HepG2 (cell line): ENCODE data around the gene TMEM183A. TPM values are rescaled to one million over a fixed set of nuclear protein-coding genes. Genes with fewer than 3 reads are reported as not detected.

Source experiments
- ATAC-seq: fragments of 200-7000 bp; cut with Tn5 transposase; 3 replicates; pipeline ENCODE4 v1.9.1; 2020; ENCODE audit warnings: mild to moderate bottlenecking, moderate library complexity
- BruUV-seq: library from RNA; stranded (reverse); fragments of 400-500 nt; replicated peaks from 2 replicates; lab custom pipeline; 2021; lab: Mats Ljungman, UMichigan
- CTCF ChIA-PET: fragments of 300-600 bp; formaldehyde crosslinking; extraction: SDS; loops from one replicate; lab custom pipeline; 2021; ENCODE audit warnings: low total read pairs, inconsistent platforms, low intra/inter-chr PET ratio; lab: Yijun Ruan, JAX
- POLR2A ChIA-PET: fragments of 350-600 bp; sonication (Branson Sonifier 250); formaldehyde crosslinking; loops from one replicate; lab custom pipeline; 2020; ENCODE audit warnings: antibody characterized with exemption, inconsistent platforms; lab: Yijun Ruan, JAX
- DNase-seq: peaks from one replicate; pipeline ENCODE4 v3.0.0-alpha.2; 2015; ENCODE audit warnings: low spot score
- FAIRE-seq: peaks from 3 replicates; lab custom pipeline; 2011; peaks lifted over from hg19 to GRCh38; lab: Jason Lieb, UNC
- H2AFZ ChIP-seq: one replicate; pipeline ENCODE4 v1.6.1; 2011; ENCODE audit warnings: low read length, inconsistent platforms
- H3K27ac ChIP-seq: fragments of 300-600 bp; 3 replicates; pipeline ENCODE4 v1.8.0; 2011; ENCODE audit warnings: mixed run types, mild to moderate bottlenecking, mixed read lengths, low read length, inconsistent platforms; ENCODE audit not compliant: insufficient read depth; ENCODE audit errors: extremely low read length
- H3K27me3 ChIP-seq, 2 experiments: fragments of 200-600 bp in 1 of 2; 2 replicates in 1 of 2; 3 replicates in 1 of 2; pipeline versions ENCODE4 v1.6.0 to v1.8.0; 2011; ENCODE audit warnings: low read length in 2 of 2, mild to moderate bottlenecking in 2 of 2, moderate library complexity in 2 of 2, inconsistent platforms in 1 of 2; ENCODE audit not compliant: insufficient read depth in 2 of 2, control insufficient read depth in 1 of 2
- H3K36me3 ChIP-seq, 2 experiments: fragments of 200-600 bp in 1 of 2; replicated peaks in 1 of 2; 2 replicates in 1 of 2; 3 replicates in 1 of 2; pipeline versions ENCODE4 v1.5.1 to v1.8.0; 2011; ENCODE audit warnings: low read length in 2 of 2, inconsistent platforms in 1 of 2; ENCODE audit not compliant: insufficient read depth in 2 of 2, control insufficient read depth in 1 of 2
- H3K4me1 ChIP-seq: 2 replicates; pipeline ENCODE4 v1.5.1; 2012; ENCODE audit warnings: low read length, inconsistent platforms; ENCODE audit not compliant: insufficient read depth
- H3K4me2 ChIP-seq: 2 replicates; pipeline ENCODE4 v1.6.0; 2011; ENCODE audit warnings: low read depth, low read length, inconsistent platforms
- H3K4me3 ChIP-seq, 3 experiments: fragments of 200-600 bp in 1 of 3; sonication (generic), shearing (Covaris generic) in 1 of 3; replicated peaks in 1 of 3; 2 replicates each; pipeline ENCODE4 v1.5.1; 2011 to 2016; ENCODE audit warnings: low read length in 3 of 3, inconsistent platforms in 2 of 3, low read depth in 2 of 3, mild to moderate bottlenecking in 2 of 3, control low read depth in 1 of 3, mixed read lengths in 1 of 3; ENCODE audit not compliant: insufficient read depth in 1 of 3
- H3K79me2 ChIP-seq: one replicate; pipeline ENCODE4 v1.6.1; 2011; ENCODE audit warnings: low read length, inconsistent platforms; ENCODE audit not compliant: insufficient read depth
- H3K9ac ChIP-seq: 2 replicates; pipeline ENCODE4 v1.6.0; 2011; ENCODE audit warnings: mild to moderate bottlenecking, low read depth, low read length, inconsistent platforms; ENCODE audit not compliant: insufficient read depth
- H3K9me3 ChIP-seq: 2 replicates; pipeline ENCODE4 v1.5.1; 2012; ENCODE audit warnings: mild to moderate bottlenecking, low read length
- H4K20me1 ChIP-seq: 2 replicates; pipeline ENCODE4 v1.6.0; 2011; ENCODE audit warnings: inconsistent platforms, mild to moderate bottlenecking, low read length, moderate library complexity; ENCODE audit not compliant: insufficient read depth
- ADNP ChIP-seq: sonication (generic); formaldehyde crosslinking; IDR thresholded peaks from 2 replicates; pipeline ENCODE4 v1.4.0; 2020; ENCODE audit warnings: missing genetic modification reagents
- FOXK2 ChIP-seq: fragments of 450-650 bp; IDR thresholded peaks from 2 replicates; pipeline ENCODE4 v1.6.1; 2016
- KLF9 ChIP-seq: IDR thresholded peaks from 2 replicates; pipeline ENCODE4 v1.6.1; 2016; ENCODE audit warnings: low read depth
- NR3C1 ChIP-seq: sonication (generic); formaldehyde crosslinking; IDR thresholded peaks from 2 replicates; pipeline ENCODE4 v1.4.0; 2020; ENCODE audit warnings: missing genetic modification reagents
- REL ChIP-seq: sonication (generic); formaldehyde crosslinking; conservative IDR thresholded peaks from 2 replicates; pipeline ENCODE4 v1.8.0; 2022; ENCODE audit warnings: mild to moderate bottlenecking, missing genetic modification reagents, moderate library complexity
- TARDBP ChIP-seq: sonication (generic); formaldehyde crosslinking; IDR thresholded peaks from 2 replicates; pipeline ENCODE4 v1.8.0; 2022; ENCODE audit warnings: mild to moderate bottlenecking, missing genetic modification reagents
- THAP11 ChIP-seq: IDR thresholded peaks from 2 replicates; pipeline ENCODE4 v1.6.1; 2016; ENCODE audit warnings: missing biosample characterization, missing genetic modification reagents
- ZBTB14 ChIP-seq: sonication (generic); formaldehyde crosslinking; IDR thresholded peaks from 2 replicates; pipeline ENCODE4 v1.4.0; 2020; ENCODE audit warnings: missing genetic modification reagents
- ZNF232 ChIP-seq: sonication (generic); formaldehyde crosslinking; IDR thresholded peaks from 2 replicates; pipeline ENCODE4 v1.4.0; 2020; ENCODE audit warnings: missing genetic modification reagents, borderline replicate concordance
- ZNF430 ChIP-seq: sonication (generic); formaldehyde crosslinking; IDR thresholded peaks from 2 replicates; pipeline ENCODE4 v1.9.0; 2021; ENCODE audit warnings: mild to moderate bottlenecking, missing genetic modification reagents
- ZNF563 ChIP-seq: sonication (generic); formaldehyde crosslinking; IDR thresholded peaks from 2 replicates; pipeline ENCODE4 v1.8.0; 2022; ENCODE audit warnings: mild to moderate bottlenecking, moderate library complexity, missing genetic modification reagents
- ZSCAN22 ChIP-seq: sonication (generic); formaldehyde crosslinking; IDR thresholded peaks from 2 replicates; pipeline ENCODE4 v1.4.0; 2020; ENCODE audit warnings: mild to moderate bottlenecking, missing genetic modification reagents
- WGBS: methylation state at CpG from one replicate; pipeline ENCODE4 v1.1.6; 2017; ENCODE audit warnings: low lambda C conversion rate; 5-methylcytosine and 5-hydroxymethylcytosine counted together
- in situ Hi-C: cut with HindIII; loops from 2 replicates; pipeline ENCODE4 v1.10.0; 2017; ENCODE audit warnings: low pct_unique_long_range_greater_than_20kb; ENCODE audit not compliant: extremely low pct_ligation_motif_present
- intact Hi-C: fragments of 100-400 bp; cut with micrococcal nuclease; formaldehyde crosslinking; loops from one replicate; pipeline ENCODE4 v1.10.0; 2022; ENCODE audit not compliant: unreplicated experiment
- polyA plus RNA-seq, 8 experiments: library from polyadenylated mRNA; depleted of rRNA in 3 of 8; stranded (reverse) in 7 of 8; unstranded in 1 of 8; fragments of >200 nt; fragmentation: Illumina TruSeq in 4 of 8; extraction: Trizol in 4 of 8; gene quantifications; 2 replicates each; pipeline versions ENCODE4 v1.2.1 to v1.2.3, GENCODE V29; 2011 to 2016; ENCODE audit warnings: low read depth in 4 of 8, missing spikeins in 1 of 8, mixed read lengths in 1 of 8; ENCODE audit not compliant: insufficient read depth in 1 of 8
- total RNA-seq, 5 experiments: library from RNA; depleted of rRNA; stranded (reverse); fragments of >200 nt; fragmentation: Illumina TruSeq; extraction: Trizol; gene quantifications; 2 replicates each; pipeline ENCODE4 v1.2.3, GENCODE V29; 2016; ENCODE audit warnings: low read depth in 1 of 5
- TF ChIP-seq, protein P1 (sequence below), 2 experiments: sonication (generic) in 1 of 2; formaldehyde crosslinking in 1 of 2; IDR thresholded peaks; 2 replicates each; pipeline versions ENCODE4 v1.4.0 to v1.6.1; 2018 to 2020; ENCODE audit warnings: missing genetic modification reagents in 2 of 2, borderline replicate concordance in 1 of 2, low read depth in 1 of 2, mild to moderate bottlenecking in 1 of 2, missing biosample characterization in 1 of 2

The TMEM183A gene
- total and polyA plus RNA-seq, 2 of the 13 experiments (the other 11 are each of a cell fraction or from before 2014, with no cell fraction given), result 59.7 to 82.0 TPM

DNA sequence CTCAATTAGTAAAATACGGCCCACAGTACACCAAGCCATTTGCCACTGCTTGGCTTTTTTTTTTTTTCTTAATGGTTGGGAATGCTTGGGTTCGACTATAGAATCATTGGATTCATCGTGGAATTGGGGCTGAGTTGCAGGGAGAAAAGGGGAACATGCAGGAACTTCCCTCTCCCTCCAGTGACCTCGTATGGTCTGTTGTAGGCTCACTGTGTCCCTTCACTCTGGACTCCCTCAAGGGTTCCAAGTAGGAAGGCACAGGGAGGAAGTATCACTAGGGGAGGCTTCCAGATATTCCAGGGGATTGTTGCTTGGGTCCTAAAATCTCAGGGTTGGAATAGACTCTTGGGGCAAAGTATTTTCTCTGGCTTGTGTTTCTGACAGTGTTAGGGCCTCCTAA, 43.7 kb downstream of the TMEM183A start:
- intact Hi-C loops (no loop called here), in situ Hi-C loops (no loop called here)
- 2% methylated on average over 4 of the region's 4 CpGs for WGBS
- H3K4me1 ChIP-seq, result no peaks in the 10 kb centered on the region
- CTCF ChIA-PET, result no interaction called here
- H3K27ac ChIP-seq, result no peak overlapping the region
- no peaks in the 10 kb centered on the region for H4K20me1 ChIP-seq
- no peak overlapping the region for H3K4me3 ChIP-seq
- no peaks in the 10 kb centered on the region for H3K36me3 ChIP-seq
- ATAC-seq (no peak), DNase-seq (no peak), FAIRE-seq (no peak)
- no peak overlapping the region for H3K9ac ChIP-seq
- H3K9me3 ChIP-seq, result no peaks in the 10 kb centered on the region
- TF ChIP-seq ZSCAN22 (CRISPR knock-in tag) (no peak), ZNF232 (CRISPR knock-in tag) (no peak), NR3C1 (no peak), ZBTB14 (CRISPR knock-in tag) (no peak), FOXK2 (no peak), ZNF563 (CRISPR knock-in tag) (no peak), TARDBP (no peak), ZNF430 (CRISPR knock-in tag) (no peak), KLF9 (CRISPR knock-in tag) (no peak), ADNP (CRISPR knock-in tag) (no peak), REL (no peak), THAP11 (CRISPR knock-in tag) (no peak)
- TF ChIP-seq, protein P1, sequence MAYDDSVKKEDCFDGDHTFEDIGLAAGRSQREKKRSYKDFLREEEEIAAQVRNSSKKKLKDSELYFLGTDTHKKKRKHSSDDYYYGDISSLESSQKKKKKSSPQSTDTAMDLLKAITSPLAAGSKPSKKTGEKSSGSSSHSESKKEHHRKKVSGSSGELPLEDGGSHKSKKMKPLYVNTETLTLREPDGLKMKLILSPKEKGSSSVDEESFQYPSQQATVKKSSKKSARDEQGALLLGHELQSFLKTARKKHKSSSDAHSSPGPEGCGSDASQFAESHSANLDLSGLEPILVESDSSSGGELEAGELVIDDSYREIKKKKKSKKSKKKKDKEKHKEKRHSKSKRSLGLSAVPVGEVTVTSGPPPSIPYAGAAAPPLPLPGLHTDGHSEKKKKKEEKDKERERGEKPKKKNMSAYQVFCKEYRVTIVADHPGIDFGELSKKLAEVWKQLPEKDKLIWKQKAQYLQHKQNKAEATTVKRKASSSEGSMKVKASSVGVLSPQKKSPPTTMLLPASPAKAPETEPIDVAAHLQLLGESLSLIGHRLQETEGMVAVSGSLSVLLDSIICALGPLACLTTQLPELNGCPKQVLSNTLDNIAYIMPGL (CRISPR knock-in tag; IDR thresholded peaks at IDR 0.05; ENCODE audit: borderline replicate concordance in 1 of 2, low read depth in 1 of 2), result no peak
- peaks cover 7 to 48% of the 10 kb centered on the region in 2 experiments for H3K27me3 ChIP-seq
- H3K4me2 ChIP-seq, result no peak overlapping the region
- H2AFZ ChIP-seq, result no peak overlapping the region
- POLR2A ChIA-PET, result no interaction called here
- H3K79me2 ChIP-seq, result no peaks in the 10 kb centered on the region
- BruUV-seq, result no TSS peak
